ENCODE measurements around the gene SCML2.

Gene SCML2

GRCh38 chrX:18210470-18210869 lies 144.0 kb downstream of the SCML2 start:
- no peak for TF ChIP-seq CTCF (IDR thresholded peaks at IDR 0.05)
- no peaks in the 10 kb centered on the region for H3K27me3 ChIP-seq (ENCODE audit: control insufficient read depth, insufficient read depth, low read length)
- H3K36me3 ChIP-seq (ENCODE audit: control insufficient read depth, insufficient read depth, low read length), result no peaks in the 10 kb centered on the region
- H2AFZ ChIP-seq, result no peak overlapping the region
- H3K4me2 ChIP-seq (ENCODE audit: low read length), result no peak overlapping the region
- no peak overlapping the region for H3K4me3 ChIP-seq (ENCODE audit: low read depth, low read length)
- no peak overlapping the region for H3K27ac ChIP-seq
- H3K9me3 ChIP-seq (ENCODE audit: control insufficient read depth, low read length), result no peaks in the 10 kb centered on the region
- H3K4me1 ChIP-seq, result no peaks in the 10 kb centered on the region
- no peaks in the 10 kb centered on the region for H3K79me2 ChIP-seq
- H3K9ac ChIP-seq, result no peak overlapping the region

- H3K9me3 ChIP-seq (ENCODE audit: control insufficient read depth, low read length), result no peaks in the 10 kb centered on the region
- TF ChIP-seq CTCF (IDR thresholded peaks at IDR 0.05), result no peak
- H3K79me2 ChIP-seq, result no peaks in the 10 kb centered on the region
- H3K4me3 ChIP-seq (ENCODE audit: low read depth, low read length), result no peak overlapping the region
- H3K4me2 ChIP-seq (ENCODE audit: low read length), result no peak overlapping the region
- no peak overlapping the region for H2AFZ ChIP-seq
- H3K27ac ChIP-seq, result no peak overlapping the region
- H3K9ac ChIP-seq, result no peak overlapping the region
- no peaks in the 10 kb centered on the region for H3K27me3 ChIP-seq (ENCODE audit: control insufficient read depth, insufficient read depth, low read length)
- H3K36me3 ChIP-seq (ENCODE audit: control insufficient read depth, insufficient read depth, low read length), result no peaks in the 10 kb centered on the region
- H3K4me1 ChIP-seq, result no peaks in the 10 kb centered on the region
Observed at GRCh38 chrX:18206657-18207056, 147.8 kb downstream of the SCML2 start.

GRCh38 chrX:18203631-18204030 lies 150.9 kb downstream of the SCML2 start:
- no peak overlapping the region for H2AFZ ChIP-seq
- H3K36me3 ChIP-seq (ENCODE audit: control insufficient read depth, insufficient read depth, low read length), result no peaks in the 10 kb centered on the region
- H3K27ac ChIP-seq, result no peak overlapping the region
- TF ChIP-seq CTCF (IDR thresholded peaks at IDR 0.05), result no peak
- H3K27me3 ChIP-seq (ENCODE audit: control insufficient read depth, insufficient read depth, low read length), result no peaks in the 10 kb centered on the region
- no peak overlapping the region for H3K4me3 ChIP-seq (ENCODE audit: low read depth, low read length)
- H3K4me1 ChIP-seq, result no peaks in the 10 kb centered on the region
- H3K79me2 ChIP-seq, result no peaks in the 10 kb centered on the region
- H3K4me2 ChIP-seq (ENCODE audit: low read length), result no peak overlapping the region
- H3K9ac ChIP-seq, result no peak overlapping the region
- no peaks in the 10 kb centered on the region for H3K9me3 ChIP-seq (ENCODE audit: control insufficient read depth, low read length)

GRCh38 chrX:18194688-18195087 lies 159.8 kb downstream of the SCML2 start:
- H3K79me2 ChIP-seq, result no peaks in the 10 kb centered on the region
- H3K4me1 ChIP-seq, result no peaks in the 10 kb centered on the region
- H2AFZ ChIP-seq, result no peak overlapping the region
- H3K4me3 ChIP-seq (ENCODE audit: low read depth, low read length), result no peak overlapping the region
- H3K4me2 ChIP-seq (ENCODE audit: low read length), result no peak overlapping the region
- H3K9me3 ChIP-seq (ENCODE audit: control insufficient read depth, low read length), result no peaks in the 10 kb centered on the region
- H3K27ac ChIP-seq, result no peak overlapping the region
- no peaks in the 10 kb centered on the region for H3K27me3 ChIP-seq (ENCODE audit: control insufficient read depth, insufficient read depth, low read length)
- H3K36me3 ChIP-seq (ENCODE audit: control insufficient read depth, insufficient read depth, low read length), result no peaks in the 10 kb centered on the region
- no peak for TF ChIP-seq CTCF (IDR thresholded peaks at IDR 0.05)
- no peak overlapping the region for H3K9ac ChIP-seq
